ENCODE results near the gene PTPRE.

DNA sequence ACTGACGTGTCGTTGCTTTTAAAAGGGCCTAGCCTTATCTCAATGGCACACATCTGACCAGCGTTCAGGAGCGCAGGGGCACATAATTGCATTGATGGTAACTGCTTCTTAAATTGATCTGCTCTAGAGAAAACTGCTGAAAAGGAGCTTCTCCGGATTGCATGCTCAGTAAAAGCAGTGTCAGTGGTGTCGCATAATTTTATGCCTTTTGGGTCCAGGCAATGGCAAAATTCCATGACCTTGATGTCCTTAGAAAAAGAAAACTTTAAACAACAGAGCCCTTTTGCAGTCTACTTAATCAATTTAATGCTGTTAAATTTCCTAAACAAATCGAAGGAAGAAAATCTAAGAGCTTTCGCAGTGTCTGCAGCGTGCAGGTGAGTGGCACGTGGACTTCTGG lies 75.7 kb downstream of the PTPRE start:
- TF ChIP-seq, protein P1, sequence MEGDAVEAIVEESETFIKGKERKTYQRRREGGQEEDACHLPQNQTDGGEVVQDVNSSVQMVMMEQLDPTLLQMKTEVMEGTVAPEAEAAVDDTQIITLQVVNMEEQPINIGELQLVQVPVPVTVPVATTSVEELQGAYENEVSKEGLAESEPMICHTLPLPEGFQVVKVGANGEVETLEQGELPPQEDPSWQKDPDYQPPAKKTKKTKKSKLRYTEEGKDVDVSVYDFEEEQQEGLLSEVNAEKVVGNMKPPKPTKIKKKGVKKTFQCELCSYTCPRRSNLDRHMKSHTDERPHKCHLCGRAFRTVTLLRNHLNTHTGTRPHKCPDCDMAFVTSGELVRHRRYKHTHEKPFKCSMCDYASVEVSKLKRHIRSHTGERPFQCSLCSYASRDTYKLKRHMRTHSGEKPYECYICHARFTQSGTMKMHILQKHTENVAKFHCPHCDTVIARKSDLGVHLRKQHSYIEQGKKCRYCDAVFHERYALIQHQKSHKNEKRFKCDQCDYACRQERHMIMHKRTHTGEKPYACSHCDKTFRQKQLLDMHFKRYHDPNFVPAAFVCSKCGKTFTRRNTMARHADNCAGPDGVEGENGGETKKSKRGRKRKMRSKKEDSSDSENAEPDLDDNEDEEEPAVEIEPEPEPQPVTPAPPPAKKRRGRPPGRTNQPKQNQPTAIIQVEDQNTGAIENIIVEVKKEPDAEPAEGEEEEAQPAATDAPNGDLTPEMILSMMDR (optimal IDR thresholded peaks at IDR 0.05 in 1 of 3, IDR thresholded peaks at IDR 0.05 in 1 of 3, conservative IDR thresholded peaks at IDR 0.05 in 1 of 3; ENCODE audit: extremely low read depth in 1 of 3, insufficient read depth in 2 of 3, low read length in 3 of 3), result no peak
- no peak for TF ChIP-seq EZH2 (IDR thresholded peaks at IDR 0.05; ENCODE audit: low read length)

Measured in keratinocyte (primary cell).